Activated CD4-positive, alpha-beta T cell treated with anti-CD3 and anti-CD28 coated beads, Interleukin-2, amount 50 U/mL, for 48 hours (primary cell): ENCODE measurements around the gene PRPF8.

ENCODE experiments used
- DNase-seq, 2 experiments: peaks; one replicate each; pipeline ENCODE4 v3.0.0-alpha.2; 2020

The PRPF8 gene

DNA sequence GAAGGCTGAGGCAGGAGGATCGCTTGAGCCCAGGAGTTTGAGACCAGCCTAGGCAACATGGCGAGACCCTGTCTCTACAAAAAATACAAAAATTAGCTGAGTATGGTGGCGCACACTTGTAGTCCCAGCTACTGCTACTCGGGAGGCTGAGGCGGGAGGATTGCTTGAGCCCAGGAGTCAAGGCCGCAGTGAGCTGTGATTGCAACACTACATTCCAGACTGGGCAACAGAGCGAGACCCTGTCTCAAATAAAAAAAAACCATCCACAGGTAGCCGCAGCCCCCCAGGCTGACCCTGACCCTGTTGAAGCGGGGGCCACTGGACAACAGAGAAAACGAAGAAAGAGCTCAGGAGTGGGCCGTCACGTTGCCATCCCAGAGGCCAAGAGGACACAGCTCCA, 60.0 kb downstream of the PRPF8 start:
- no peak for DNase-seq

DNA sequence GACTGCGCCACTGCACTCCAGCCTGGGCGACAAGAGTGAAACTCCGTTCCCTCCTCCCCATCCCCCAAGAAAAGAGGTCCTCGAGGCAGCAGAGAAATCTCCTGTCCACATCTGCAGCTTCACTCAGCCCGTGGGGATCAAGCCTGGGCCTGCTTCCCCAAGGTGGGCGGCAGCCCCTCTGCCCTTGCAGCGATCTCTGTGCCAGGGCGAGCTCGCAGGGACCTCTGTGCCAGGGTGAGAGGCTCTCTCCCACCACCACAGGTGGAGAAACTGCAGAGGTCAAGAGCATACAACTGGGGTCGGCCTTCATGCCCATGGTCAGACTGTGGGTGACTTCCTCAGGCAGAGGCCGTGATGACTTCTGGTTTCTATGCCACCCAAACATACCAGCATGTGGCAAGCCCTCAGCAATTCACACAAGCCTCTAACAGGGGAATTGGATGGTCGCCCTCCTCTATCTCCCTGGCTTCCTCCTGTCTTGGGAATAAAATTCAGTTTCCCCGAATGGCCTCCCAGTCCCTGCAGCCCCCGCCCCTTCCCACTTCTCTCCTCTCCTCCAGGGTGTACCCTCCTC, 61.5 kb downstream of the PRPF8 start:
- no peak for DNase-seq

DNA sequence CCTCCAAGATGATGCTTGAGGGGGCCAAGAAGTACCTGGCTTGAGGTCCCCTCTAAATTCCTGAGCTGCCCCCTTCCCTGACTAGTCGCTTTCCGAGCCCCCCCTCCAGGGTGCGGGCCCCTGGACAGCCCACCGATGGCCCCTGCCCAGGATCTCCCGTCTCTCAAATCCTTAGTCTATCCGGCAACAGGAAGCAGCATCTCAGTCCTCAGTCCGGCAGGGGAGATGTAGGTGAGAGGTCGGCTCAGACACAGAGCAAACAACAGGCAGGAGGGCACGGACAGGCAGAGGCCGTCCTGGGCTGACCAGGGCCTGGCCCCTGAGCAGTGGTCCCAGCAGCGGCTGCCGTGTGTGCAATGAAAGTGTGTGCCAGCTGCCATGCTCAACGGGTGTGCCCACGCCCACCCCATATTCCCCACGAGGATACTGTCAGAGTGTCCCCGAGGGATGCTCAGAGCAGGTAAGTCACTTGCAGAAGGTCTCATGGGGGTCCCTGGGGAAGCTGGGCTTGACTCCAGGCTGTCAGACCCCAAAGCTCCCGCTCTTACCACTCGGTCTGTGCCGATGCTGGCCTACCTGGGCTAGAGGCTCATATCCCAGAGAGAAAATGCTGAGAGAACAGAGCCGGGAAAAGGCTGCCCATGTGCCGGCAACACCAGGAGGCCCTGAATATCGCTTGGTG, 63.3 kb downstream of the PRPF8 start:
- no peak for DNase-seq

DNA sequence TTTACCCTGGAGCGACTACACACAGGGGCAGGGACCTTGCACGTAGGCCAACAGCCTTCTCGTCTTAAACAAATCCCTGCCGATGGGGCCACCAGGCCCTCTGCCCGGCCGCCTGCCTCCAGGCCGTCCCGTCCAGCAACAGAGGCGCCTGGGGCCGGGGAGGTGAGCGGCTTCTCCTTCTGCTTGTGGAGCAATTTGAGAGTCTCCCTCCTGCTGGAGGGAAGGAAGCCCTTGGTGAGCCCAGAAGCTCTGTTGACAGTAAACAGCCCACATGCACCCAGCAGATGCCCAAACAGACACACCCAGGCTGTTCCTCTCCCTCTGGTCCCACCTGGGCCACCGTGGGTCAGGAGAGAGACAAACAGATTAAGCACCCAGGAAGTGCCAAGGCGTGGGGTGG, 64.2 kb downstream of the PRPF8 start:
- DNase-seq, result no peak

DNA sequence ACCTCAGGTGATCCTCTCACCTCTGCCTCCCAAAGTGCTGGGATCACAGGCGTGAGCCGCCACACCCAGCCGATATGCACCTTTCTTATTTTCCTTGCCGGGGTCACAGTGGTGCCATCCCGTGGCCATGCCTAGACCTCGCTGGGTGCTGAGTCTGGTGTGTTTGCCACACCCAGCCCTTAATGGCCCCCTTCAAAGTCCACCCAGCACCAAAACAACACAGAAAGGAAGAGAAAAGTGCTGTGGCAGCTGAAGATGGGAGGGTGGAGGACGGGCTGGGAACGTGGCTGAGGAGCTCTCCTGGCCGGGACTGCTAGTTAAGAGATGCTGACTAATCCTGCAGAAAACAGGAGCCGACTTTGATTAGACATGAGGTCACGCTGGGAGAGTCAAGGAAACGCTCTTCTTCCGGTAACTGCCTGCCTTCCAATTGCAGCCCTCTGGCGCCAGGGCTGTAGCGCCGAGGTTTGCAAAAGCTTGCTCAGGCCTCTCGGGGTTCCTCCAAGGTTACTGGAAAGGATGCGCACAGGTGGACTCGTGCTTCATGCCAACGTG, 67.0 kb downstream of the PRPF8 start:
- no peak for DNase-seq

DNA sequence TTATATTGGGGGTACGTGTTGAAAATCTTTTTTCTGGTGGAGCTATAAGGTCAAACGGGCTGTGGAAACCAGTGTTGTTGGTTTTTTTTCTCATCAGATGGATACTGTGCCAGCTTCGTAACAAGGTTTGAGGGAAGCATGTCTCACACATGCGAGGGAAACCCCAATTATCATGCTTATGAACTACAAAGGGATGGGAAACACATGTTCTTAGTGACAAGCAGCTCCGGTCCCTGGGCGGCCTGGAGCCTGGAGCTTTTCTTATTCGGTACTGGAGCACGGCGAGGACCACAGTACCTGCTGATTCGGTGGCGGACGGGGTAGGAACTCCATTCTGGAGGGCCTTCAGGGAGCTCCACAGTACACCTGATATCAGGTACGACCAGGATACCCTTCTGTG, 68.6 kb downstream of the PRPF8 start:
- no peak for DNase-seq

DNA sequence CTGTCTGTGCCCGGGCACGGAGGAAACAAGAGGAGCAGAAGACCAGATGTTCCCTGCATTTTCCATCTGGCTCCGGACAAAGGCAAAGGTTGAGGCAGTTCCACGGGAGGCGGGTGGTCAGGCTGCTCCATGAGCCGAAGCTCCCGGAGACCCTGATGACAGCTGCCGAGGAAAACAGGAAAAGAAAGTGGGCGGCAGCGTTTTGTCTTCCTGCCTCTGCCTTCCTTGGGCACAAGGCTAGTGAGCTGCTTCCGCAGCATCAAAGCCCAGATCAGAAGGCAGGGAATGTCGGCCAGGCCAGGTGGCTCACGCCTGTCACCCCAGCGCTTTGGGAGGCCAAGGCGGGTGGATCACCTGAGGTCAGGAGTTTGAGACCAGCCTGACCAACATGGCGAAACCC, 72.3 kb downstream of the PRPF8 start:
- DNase-seq, result no peak

DNA sequence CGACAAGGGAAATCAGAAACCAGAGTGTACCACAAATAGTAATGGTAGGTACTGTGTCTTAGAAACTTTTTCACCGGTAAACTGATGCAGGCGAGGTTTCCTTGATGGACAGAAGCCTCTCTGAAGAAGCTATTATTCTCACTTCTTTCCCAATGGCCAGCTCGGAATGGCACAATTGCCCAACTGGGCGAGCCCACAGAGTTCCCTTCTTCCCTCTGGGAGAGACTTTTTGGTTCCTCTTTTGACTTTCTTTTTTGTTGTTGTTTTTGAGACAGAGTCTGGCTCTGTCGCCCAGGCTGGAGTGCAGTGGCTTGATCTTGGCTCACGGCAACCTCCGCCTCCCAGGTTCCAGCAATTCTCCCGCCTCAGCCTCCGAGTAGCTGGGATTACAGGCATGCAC, 73.0 kb downstream of the PRPF8 start:
- no peak for DNase-seq

DNA sequence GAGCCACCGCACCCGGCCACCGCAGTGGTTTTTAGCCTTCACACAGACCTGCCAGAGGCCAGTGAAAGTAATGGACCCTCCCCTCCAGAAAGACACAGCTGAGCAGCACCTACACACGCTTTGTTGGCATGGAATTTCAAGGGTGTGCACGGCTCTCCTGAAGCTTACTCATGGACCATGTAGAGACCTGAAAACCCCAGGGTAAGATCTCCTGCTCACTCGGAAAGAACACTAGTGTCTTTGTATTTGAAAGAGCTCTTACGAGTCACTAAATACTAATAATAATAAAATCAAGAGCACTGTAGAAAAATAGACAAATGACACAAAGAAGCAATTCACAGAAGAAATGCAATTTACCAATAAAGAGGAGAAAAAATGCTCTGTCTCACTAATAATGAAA, 76.0 kb downstream of the PRPF8 start:
- DNase-seq, result no peak

DNA sequence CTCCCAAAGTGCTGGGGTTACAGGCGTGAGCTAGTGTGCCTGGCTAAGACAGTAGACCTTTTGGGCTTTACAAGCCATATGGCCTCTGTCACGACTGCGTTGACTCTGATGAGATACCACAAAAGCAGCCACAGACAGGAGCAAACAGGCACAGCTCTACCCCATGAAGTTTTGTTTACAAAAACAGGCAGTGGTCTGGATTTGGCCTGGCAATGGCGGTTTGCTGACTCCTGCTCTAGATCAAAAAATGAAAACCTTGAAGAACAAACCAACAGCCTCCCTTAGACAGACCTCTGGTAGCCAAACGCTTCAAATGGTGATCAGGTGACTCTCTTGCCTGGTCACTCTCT, 76.7 kb downstream of the PRPF8 start:
- DNase-seq, result no peak

DNA sequence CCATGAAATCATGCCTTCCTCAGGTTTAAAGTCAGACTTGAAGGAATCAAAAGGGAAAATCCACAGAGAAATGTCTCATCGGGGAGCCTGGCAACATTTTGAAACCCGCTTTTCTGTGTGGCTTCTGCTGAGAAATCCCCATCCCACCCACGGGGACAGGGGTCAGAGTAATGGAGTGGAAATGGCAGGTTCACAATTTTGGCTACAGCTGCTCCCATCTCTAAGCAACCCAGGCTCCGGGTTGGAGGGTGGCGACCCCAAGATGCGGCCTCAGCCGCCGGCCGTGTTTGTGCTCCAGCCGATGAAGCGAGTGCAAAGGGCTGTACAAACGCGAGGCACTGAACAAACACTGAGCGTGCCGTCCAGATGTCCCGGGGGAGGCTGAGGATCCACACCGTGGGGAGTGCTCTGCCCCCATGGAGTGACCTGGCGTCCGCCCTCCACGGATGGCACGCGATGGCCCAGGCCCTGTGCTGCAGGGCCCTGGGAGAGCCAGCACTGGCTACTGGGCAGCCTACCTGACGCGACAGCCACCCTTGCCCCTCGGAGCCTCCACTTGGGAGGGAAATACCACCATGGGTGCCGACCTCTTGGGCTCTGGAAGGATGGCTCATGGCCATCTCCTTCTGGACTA, 78.2 kb downstream of the PRPF8 start:
- peak; percentile 51 to 68 for DNase-seq

DNA sequence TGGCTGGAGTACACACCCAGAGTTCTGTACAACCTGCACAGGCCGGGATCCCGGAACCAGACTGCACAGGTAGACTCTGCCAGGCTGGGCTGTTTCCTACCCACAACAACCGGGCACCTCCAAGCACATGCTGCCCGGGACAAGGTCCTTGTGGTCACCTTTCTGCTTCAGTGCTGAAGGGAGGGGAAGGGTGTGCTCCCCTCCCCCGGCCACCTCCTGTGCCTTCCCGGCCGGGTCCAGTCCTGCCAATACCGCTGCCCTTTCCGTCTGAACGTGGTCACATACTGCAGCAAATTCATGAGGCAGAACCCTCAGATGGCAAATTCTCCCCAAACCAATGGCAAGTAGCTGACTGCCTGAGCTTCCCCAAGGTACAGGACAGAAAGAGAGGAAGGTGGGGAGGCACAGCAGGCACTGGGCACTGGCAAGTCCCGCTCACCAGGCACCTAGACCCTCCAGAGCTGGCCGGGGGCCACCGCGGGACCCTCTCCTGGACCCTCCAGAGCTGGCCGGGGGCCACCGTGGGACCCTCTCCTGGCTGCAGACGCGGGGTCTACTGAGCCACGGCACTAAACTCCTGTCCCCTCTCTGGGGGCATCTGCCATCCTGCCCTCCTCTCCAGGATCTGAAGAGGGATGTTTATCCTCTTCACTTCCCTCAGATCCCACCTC, 78.9 kb downstream of the PRPF8 start:
- DNase-seq, result no peak

DNA sequence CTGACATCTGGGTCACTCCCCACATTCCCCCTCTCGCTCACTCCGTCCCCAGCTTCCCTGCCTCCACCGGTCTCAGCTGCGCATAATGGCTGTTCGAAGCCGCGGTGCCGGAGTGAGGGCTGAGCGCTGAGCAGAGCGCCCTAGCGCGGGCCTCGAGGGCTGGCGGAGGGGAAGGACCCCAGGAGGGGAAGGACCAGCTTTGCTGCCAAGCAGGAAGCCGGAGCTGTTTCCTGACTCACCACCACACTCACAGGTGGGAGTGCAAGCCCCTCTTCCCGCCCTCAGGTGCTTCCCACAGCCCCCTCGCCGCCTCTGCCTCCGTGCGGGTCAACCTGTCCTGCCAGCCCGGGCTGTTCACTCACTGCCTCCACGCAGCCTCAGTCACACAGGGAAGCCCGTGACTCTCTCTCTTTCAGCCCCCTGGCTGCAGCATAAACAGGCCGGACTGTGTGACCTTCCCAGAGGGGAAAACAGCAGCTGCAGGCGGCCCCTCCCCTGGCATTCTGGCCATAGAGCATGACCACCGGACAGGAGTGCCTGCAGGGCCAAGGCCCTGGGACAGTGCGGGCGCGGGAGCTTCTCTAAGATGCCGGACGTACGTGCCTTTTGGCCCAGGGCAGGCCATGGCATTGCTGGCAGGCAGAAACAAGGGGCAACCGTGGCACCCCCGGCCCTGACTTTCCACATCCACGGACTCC, 79.7 kb downstream of the PRPF8 start:
- no peak for DNase-seq

DNA sequence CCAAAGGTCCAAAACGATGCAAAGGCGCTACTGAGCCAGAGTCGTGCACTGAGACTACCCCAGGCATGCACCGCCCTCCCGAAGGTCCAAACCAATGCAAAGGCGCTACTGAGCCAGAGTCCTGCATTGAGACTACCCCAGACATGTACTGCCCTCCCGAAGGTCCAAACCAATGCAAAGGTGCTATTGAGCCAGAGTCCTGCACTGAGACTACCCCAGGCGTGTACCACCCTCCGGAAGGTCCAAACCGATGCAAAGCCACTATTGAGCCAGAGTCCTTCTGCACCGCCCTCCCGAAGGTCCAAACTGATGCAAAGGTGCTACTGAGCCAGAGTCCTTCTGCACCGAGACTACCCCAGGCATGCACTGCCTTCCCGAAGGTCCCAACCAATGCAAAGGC, 83.1 kb downstream of the PRPF8 start:
- no peak for DNase-seq
